DMS153 treated with DMSO at 0.1 percent for 48 hours (cell line): ENCODE measurements around the gene ACSF3.
A peak's percentile ranks its signal among the peaks of the same experiment; 100 is the strongest.
"Not testable (repeated sequence)": the region's sequence is repeated elsewhere in the genome, so short reads cannot be mapped to it uniquely, and the experiment has no call there.

Experiments
- DNase-seq: peaks from one replicate; lab custom pipeline; 2025; ENCODE audit not compliant: unreplicated experiment; lab: John Stamatoyannopoulos, UW

Gene ACSF3

DNA sequence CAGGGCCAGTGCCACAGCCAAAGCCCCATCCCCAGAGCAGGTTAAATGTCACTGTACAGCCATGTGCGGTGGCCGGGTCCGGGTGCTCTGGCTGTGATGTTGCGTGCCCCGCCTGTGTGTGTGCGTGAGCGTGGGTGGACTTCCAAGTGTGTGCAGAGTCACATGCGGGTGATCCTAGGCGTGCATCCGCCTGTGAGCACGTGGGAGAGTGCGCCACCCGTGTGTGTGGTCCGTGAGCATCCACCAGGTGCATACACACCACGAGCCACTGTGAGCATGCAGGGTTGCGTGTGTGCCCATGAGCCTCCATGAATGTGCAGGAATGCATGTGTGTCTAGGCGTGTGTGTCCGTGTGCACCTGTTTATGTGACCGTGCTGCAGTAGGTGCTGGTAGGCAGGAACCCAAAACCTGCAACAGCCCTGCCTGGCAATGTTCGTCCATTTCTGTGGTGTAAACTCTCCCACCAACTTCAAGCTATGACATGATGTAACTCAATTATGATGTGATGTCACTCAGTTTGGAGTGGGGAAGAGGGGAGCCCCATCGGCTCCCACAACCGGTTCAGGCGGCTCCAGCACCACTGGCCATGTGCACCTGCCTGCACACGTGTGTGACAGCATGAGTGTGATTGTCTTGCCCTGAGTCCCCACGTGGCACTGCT is 37.6 kb upstream of the ACSF3 start:
- DNase-seq: no peak

- no peak for DNase-seq
These were observed 37.1 kb upstream of the ACSF3 start for GRCh38 chr16:89056592-89056991.

DNA sequence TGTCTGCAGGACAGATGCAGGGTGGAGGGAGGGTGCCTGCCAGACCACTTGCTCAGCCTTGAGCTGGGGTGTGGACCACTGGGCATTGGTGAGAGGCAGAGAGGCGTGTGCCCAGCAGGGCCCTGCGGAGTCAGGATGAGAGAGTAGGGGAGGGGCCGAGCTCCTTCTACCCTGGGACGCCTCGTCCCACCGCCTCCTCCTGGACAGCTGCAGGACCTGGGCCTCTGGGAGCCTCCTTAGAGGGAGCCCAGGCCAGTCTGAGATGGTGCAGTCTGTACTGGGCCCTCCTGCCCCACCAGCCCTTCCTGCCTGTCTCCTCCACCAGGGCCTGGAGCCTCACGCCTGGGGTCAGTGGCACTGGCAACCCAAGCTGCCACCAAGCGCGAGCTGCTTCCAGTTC is 35.9 kb upstream of the ACSF3 start:
- DNase-seq: no peak

- DNase-seq: no peak
These were observed 34.8 kb upstream of the ACSF3 start for GRCh38 chr16:89058812-89059211.

- DNase-seq: no peak
These were observed 33.4 kb upstream of the ACSF3 start for GRCh38 chr16:89060207-89060794.

GRCh38 chr16:89061086-89061485 is 32.6 kb upstream of the ACSF3 start:
- DNase-seq: no peak

DNA sequence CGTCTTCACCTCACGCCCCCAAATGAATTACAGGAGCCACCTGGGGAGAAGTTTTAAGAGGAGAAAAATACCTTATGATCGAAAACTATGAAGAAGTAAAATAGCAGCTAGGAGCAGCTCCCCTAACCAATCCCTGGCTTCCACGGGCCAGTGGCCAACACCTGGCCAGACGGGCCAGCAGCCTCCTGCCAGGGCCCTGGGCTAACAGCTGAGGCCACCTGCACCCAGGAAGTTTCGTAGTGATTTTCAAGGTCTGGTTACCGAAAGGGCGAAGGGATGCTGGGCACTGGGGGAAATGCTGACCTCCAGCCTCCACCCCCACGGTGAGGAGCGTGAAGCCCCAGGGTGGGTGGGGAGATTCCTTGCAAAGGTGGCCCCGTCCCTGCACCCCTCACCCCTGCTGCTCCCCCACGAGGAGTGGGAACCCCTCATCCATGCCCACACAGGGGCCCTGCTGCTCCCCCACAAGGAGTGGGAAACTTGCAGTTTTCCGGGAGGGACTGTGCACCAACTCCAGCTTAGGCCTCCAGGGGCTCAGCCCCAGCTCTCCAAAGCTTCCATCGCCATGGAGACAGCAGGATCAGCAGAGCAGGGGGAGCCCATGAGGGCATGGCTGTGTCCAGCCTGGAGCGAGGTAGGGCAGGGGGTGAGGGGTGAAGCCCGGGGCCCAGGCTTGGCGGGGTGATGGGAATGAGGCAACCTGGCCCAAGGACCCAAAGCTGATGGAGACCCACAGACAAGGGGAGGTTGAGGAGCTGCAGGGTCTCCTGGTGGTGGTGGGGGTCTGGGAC is 31.9 kb upstream of the ACSF3 start:
- DNase-seq: no peak

DNA sequence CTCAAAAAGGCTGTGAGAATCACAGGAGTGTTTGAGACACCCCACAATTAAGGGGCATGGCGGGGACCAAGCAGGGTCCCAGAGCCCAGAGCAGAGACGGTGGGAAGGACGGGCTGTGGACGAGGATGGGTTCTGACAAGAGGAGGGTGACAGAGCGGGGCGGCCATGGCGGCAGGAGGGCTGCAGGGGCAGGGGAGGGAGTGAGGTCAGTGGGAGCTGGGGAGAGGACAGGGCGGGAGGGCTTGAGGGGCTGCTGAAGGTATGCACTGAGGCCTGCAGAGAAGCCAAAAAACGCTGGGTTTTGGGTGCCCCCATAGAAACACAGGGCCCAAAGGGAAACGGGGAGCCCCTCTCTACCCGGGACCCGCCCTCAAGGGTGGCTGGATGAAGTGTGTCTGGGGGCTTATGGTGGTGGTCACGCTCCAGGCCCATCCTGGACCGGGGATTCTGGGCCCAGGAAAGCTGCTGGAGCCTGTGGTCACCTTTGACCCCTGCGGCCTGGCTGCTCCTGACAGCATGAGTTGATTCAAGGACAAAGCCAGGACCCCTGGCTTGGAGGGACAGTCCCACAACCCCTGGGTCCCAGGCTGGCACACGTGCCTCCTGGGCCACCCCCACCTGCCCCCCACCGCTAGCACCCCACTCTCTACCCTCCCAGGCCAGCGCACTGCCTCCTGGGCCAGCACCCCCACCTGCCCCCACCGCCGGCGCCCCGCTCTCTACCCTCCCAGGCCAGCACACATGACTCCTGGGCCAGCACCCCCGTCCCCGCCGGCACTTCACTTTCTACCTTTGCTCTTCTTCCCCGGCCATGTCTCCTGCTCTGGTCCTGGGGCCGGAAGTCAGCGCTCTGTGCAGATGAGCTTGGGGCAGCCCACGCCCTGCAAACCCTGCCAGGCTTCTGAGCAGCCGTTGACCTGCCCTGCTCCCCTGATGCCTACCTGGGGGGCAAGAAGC is 31.0 kb upstream of the ACSF3 start:
- no peak for DNase-seq

DNA sequence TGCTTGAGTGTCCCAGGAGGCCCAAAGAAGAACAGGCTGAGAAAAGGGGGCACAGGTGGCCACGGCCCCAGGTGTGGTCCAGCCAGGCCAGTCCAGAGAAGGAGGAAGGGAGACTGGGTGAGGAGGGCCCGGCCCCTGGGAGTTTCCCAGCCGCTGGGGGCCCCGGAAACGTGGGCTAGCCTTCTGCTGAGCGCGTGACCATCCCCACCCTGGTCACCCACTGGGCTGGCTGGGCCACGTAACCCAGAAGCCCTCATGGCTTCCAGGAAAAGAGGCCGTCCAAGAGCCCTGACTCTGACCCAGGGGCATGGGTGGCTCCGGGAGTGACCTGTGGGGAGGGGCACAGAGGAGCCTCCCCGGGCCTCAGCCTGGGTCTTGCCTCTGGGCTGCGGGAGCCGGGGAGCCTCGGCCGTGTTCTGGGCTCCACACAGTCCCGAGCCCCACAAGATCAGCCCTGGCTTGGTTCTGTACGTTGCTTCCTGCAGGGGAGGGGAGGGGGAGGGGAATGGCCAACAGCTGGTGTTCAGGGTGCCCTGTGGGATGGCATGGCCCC is 29.8 kb upstream of the ACSF3 start:
- no peak for DNase-seq

DNA sequence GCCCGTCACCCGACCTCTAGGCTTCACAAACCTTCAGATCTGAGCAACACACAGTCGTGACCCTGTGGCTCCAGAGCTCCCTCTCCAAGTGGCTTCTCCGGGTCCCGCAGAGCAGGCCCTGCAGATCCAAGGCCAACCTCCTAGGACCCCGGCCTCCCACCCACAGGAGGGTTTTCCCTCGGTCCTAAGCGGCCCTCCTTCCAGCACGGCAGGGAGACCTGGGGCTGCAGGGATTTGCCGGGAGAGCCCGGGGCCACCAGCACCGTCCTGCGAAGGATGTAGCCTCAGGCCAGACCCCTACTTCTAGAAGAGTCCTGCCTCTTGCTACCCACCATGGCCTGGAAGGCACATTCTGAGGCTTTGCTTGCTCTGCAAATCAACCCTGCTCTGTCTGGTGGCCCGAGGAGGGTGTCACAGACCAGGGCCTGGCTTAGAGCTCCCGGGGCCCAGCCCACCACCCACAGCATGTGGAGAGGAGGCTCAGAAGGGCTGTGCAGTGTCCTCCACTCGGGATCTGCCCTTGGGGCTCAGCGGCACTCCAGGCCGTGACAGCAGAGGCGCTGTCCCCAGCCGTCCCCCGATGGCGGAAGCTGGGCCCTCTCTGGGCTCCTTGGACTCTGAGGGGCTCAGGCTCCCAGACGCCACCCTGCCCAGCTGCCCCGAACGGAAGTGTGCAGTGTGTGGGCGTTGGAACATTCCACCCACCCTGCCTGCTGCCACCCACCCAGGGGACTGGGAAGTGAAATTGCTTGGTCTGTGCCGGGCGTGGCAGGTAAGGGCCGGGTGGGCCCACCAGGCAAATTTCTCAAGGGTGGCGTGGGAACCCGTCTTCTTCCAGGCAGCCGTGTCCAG is 28.8 kb upstream of the ACSF3 start:
- DNase-seq: no peak

- no peak for DNase-seq
These were observed 28.2 kb upstream of the ACSF3 start for GRCh38 chr16:89065458-89065822.

DNA sequence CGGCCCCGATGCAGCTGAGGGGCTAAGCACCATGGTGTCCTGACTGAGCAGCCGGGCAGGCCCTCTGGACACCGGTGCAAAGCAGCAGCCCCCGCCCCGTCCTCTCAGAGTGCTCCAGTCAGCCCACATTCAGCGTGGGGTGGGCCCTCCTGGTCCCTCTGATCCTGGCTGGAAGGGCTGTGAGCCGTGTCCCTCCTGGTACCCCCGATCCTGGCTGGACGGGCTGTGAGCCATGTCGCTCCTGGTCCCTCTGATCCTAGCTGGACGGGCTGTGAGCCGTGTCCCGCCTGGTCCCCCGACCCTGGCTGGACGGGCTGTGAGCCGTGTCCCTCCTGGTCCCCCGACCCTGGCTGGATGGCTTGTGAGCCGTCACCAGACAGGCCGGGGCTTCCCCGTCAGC is 26.9 kb upstream of the ACSF3 start:
- no peak for DNase-seq

DNA sequence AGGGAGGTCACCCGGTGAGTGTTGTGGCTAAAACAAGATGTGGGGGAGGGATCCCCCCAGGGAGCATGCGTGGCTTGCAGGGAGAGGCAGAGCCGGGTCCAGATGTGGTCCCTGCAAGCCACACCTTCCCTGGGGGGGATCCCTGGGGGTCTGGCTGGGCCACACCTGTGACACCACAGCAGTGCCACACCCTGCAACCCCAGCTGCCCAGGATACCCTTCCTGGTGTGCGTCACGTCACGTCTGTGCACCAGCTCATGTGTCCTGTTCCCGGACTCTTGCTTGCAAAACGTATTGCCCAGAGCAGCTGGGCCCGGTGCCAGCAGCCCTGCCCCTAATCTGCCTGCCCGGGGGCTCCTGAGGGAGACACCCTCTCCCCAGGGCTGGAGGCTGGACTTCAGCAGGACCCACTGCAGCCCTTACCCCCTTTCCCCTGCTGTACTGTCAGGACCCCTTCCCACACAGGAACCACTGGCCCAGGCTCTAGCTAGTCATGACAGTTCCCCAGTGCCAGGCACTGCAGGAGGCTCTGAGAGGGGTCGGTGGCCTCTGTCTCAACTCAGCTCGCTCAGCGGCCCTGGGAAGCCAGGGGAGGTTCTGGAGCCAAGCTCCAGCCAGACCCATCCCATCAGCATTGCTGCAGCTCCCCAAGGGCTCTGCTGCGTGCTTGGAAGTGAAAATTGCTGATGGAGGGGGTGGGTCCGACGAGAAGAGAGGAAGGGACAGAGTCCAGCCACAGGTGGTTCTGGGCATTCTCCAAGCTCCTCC is 25.8 kb upstream of the ACSF3 start:
- DNase-seq: no peak

DNA sequence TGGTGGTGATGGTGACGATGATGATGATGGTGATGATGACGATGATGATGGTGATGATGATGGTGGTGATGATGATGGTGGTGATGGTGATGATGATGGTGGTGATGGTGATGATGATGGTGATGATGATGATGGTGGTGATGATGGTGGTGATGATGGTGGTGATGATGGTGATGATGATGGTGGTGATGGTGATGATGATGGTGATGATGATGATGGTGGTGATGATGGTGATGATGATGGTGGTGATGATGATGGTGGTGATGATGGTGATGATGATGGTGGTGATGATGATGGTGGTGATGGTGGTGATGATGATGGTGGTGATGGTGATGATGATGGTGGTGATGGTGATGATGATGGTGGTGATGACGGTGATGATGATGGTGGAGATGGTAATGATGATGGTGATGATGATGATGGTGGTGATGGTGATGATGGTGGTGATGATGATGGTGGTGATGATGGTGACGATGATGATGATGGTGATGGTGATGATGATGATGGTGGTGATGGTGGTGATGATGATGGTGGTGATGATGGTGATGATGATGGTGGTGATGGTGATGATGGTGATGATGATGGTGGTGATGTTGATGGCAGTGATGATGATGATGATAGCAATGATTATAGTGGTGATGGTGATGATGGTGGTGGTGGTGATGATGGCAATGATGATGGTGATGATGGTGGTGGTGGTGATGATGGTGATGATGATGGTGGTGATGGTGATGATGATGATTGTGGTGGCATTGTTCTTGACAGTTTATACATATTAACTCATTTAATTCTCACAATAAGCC is 24.6 kb upstream of the ACSF3 start:
- DNase-seq: not testable (repeated sequence)

DNA sequence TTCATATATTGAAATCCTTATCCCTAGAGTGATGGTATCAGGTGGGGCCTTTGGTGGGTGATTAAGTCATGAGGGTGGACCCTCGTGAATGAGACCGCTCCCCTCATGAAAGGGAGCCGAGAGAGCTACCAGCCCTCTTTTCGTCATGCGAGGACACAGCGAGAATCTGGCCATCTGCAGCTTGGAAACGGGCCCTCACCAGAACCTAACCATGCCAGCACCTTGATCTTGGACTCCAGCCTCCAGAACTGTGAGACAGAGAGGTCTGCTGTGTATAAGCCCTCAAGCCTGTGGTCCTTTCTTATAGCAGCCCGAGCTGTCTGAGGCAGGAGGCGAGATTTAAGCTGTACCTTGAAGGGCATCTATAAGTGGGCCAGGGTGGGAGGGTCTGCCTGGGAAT is 23.7 kb upstream of the ACSF3 start:
- DNase-seq: no peak

GRCh38 chr16:89070590-89070989 is 23.1 kb upstream of the ACSF3 start:
- DNase-seq: no peak

- peak; percentile 78 for DNase-seq
These were observed 21.7 kb upstream of the ACSF3 start for GRCh38 chr16:89071686-89072547.
